A549 (cell line): ENCODE results near the gene AP1M1. TPM values are rescaled to one million over a fixed set of nuclear protein-coding genes. Genes with fewer than 3 reads are reported as not detected.

Experiments
- ATAC-seq, 2 experiments: fragments of 200-7000 bp in 1 of 2; fragments of >200 bp in 1 of 2; cut with Nextera tagmentation in 1 of 2; cut with Tn5 transposase in 1 of 2; 3 replicates each; pipeline versions ENCODE4 v1.8.0 to v1.9.1; 2018 to 2020; ENCODE audit warnings: mild to moderate bottlenecking in 1 of 2, moderate library complexity in 1 of 2
- CTCF ChIA-PET: fragments of 300-600 bp; sonication (Branson Sonifier 250); formaldehyde crosslinking; extraction: SDS; loops from one replicate; lab custom pipeline; 2021; ENCODE audit warnings: antibody characterized with exemption, inconsistent platforms; lab: Yijun Ruan, JAX
- POLR2A ChIA-PET: fragments of 350-600 bp; formaldehyde crosslinking; extraction: SDS; loops from one replicate; lab custom pipeline; 2021; ENCODE audit warnings: antibody characterized with exemption, inconsistent platforms; lab: Yijun Ruan, JAX
- DNase-seq, 2 experiments: peaks; one replicate each; pipeline versions ENCODE4 v3.0.0 to v3.0.0-alpha.2; 2011 to 2016; ENCODE audit warnings: low read depth in 1 of 2, low spot score in 1 of 2
- FAIRE-seq: peaks from 2 replicates; lab custom pipeline; 2011; peaks lifted over from hg19 to GRCh38; lab: Jason Lieb, UNC
- H3K27ac ChIP-seq, 2 experiments: fragments of >200 bp; sonication (Bioruptor Twin); formaldehyde crosslinking; 3 replicates each; pipeline ENCODE4 v1.5.1; 2016 to 2017
- H3K4me1 ChIP-seq: fragments of >200 bp; sonication (Bioruptor Twin); formaldehyde crosslinking; 3 replicates; pipeline ENCODE4 v1.6.1; 2016
- H3K4me2 ChIP-seq: fragments of >200 bp; sonication (Bioruptor Twin); formaldehyde crosslinking; 3 replicates; pipeline ENCODE4 v1.6.1; 2016
- H3K4me3 ChIP-seq: fragments of >200 bp; sonication (Bioruptor Twin); formaldehyde crosslinking; 3 replicates; pipeline ENCODE4 v1.5.1; 2016
- H3K9me3 ChIP-seq: fragments of >200 bp; sonication (Bioruptor Twin); formaldehyde crosslinking; 3 replicates; pipeline ENCODE4 v1.6.1; 2016
- ATOH8 ChIP-seq: fragments of 250-450 bp; sonication (Bioruptor Pico); IDR thresholded peaks from 2 replicates; pipeline ENCODE4 v1.5.0; 2020; ENCODE audit warnings: low read depth, mild to moderate bottlenecking, moderate library complexity
- BHLHE40 ChIP-seq: IDR thresholded peaks from 2 replicates; pipeline ENCODE4 v1.6.1; 2012; ENCODE audit warnings: low read depth, low read length, inconsistent platforms
- CTCF ChIP-seq: fragments of >200 bp; sonication (Bioruptor Twin); formaldehyde crosslinking; IDR thresholded peaks from 3 replicates; pipeline ENCODE4 v1.5.1; 2016
- EHF ChIP-seq: fragments of 250-450 bp; sonication (Bioruptor Pico); IDR thresholded peaks from 2 replicates; pipeline ENCODE4 v1.5.0; 2020; ENCODE audit warnings: mild to moderate bottlenecking
- ELK1 ChIP-seq: fragments of 150-350 bp; IDR thresholded peaks from 2 replicates; pipeline ENCODE4 v1.6.1; 2014; ENCODE audit warnings: low read depth, mild to moderate bottlenecking, low read length
- EP300 ChIP-seq, 2 experiments: fragments of >200 bp; sonication (Bioruptor Twin); formaldehyde crosslinking; IDR thresholded peaks; 2 replicates in 1 of 2; 3 replicates in 1 of 2; pipeline ENCODE4 v1.6.1; 2016 to 2017
- HDAC2 ChIP-seq: fragments of 200-600 bp; sonication (generic); IDR thresholded peaks from 2 replicates; pipeline ENCODE4 v1.6.1; 2016
- KDM1A ChIP-seq: fragments of 200-600 bp; sonication (generic); IDR thresholded peaks from 2 replicates; pipeline ENCODE4 v1.6.1; 2016; ENCODE audit warnings: low read depth, mild to moderate bottlenecking
- MAFK ChIP-seq: fragments of 450-650 bp; IDR thresholded peaks from 2 replicates; pipeline ENCODE4 v1.6.1; 2014; ENCODE audit not compliant: partially characterized antibody
- MYC ChIP-seq: IDR thresholded peaks from 2 replicates; pipeline ENCODE4 v1.6.1; 2012; ENCODE audit warnings: mild to moderate bottlenecking, inconsistent platforms, low read length, improper control_type of control experiment, borderline replicate concordance
- RCOR1 ChIP-seq: fragments of 150-350 bp; IDR thresholded peaks from 2 replicates; pipeline ENCODE4 v1.6.1; 2014; ENCODE audit warnings: antibody characterized with exemption, low read length, low read depth
- SMC3 ChIP-seq: fragments of >200 bp; sonication (Bioruptor Twin); formaldehyde crosslinking; IDR thresholded peaks from 3 replicates; pipeline ENCODE4 v1.6.1; 2018; ENCODE audit warnings: inconsistent platforms
- TP53 ChIP-seq: fragments of 250-450 bp; sonication (Bioruptor Pico); IDR thresholded peaks from 2 replicates; pipeline ENCODE4 v1.5.0; 2021; ENCODE audit warnings: mild to moderate bottlenecking, moderate library complexity
- ZNF302 ChIP-seq: fragments of 250-450 bp; sonication (Bioruptor Pico); IDR thresholded peaks from 2 replicates; pipeline ENCODE4 v1.9.0; 2021; ENCODE audit warnings: inconsistent platforms, mild to moderate bottlenecking, moderate library complexity
- WGBS: methylation state at CpG from one replicate; pipeline ENCODE4 v1.1.6; 2017; ENCODE audit errors: missing lambda C conversion rate; 5-methylcytosine and 5-hydroxymethylcytosine counted together
- polyA plus RNA-seq, 4 experiments: library from polyadenylated mRNA; depleted of rRNA in 3 of 4; stranded (reverse); fragments of >200 nt; fragmentation: RNase III in 1 of 4; extraction: RNeasy Plus Mini Kit Qiagen cat#74134 plus additional on column Dnase treatment in 1 of 4; gene quantifications; 2 replicates in 3 of 4; 3 replicates in 1 of 4; pipeline ENCODE4 v1.2.3, GENCODE V29; 2011 to 2017
- TF ChIP-seq, protein P1 (sequence below): fragments of >200 bp; sonication (Bioruptor Twin); formaldehyde crosslinking; IDR thresholded peaks from 3 replicates; pipeline ENCODE4 v1.6.1; 2016

The AP1M1 gene
- polyA plus RNA-seq, 2 of the 4 experiments (the other 2 are of a cell fraction): 42.5 to 63.0 TPM

- TF ChIP-seq CTCF (peak; percentile 27; the same call in 2 of the 3 replicates), ZNF302 (CRISPR knock-in tag) (no peak), SMC3 (peak; percentile 12; the same call in 1 of the 3 replicates), BHLHE40 (no peak), MYC (no peak)
- TF ChIP-seq, protein P1, sequence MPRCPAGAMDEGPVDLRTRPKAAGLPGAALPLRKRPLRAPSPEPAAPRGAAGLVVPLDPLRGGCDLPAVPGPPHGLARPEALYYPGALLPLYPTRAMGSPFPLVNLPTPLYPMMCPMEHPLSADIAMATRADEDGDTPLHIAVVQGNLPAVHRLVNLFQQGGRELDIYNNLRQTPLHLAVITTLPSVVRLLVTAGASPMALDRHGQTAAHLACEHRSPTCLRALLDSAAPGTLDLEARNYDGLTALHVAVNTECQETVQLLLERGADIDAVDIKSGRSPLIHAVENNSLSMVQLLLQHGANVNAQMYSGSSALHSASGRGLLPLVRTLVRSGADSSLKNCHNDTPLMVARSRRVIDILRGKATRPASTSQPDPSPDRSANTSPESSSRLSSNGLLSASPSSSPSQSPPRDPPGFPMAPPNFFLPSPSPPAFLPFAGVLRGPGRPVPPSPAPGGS: no peak
- Histone ChIP-seq H3K9me3 (no peaks in the 10 kb centered on the region), H3K4me3 (peak overlapping the region; percentile 96), H3K27ac (peak overlapping the region; percentile 89 to 95), H3K4me2 (peak overlapping the region; percentile 82), H3K4me1 (0 out of 3 replicates have a peak, but pooled peaks cover 4% of the 10 kb centered on the region)
- DNase-seq: peak in 1 of 2 experiments; percentile 28
- ATAC-seq: peak; percentile 63 to 65; a peak in 5 of 6 replicates
- POLR2A ChIA-PET: interaction anchor here (0.9 to 1.0 kb wide), 4 partner anchors 108 to 545 kb away, joined by 3 to 4 read pairs (median 3); partner anchors contain the start of genes CYP4F3 and TPM4
- under 1% methylated on average over 18 of the region's 20 CpGs for WGBS
- CTCF ChIA-PET: interaction anchor here (0.8 to 3.4 kb wide), 13 partner anchors 10 to 630 kb away, joined by 3 to 28 read pairs (median 3); partner anchors contain the start of genes RAB8A and TPM4
- no peak for FAIRE-seq
These were observed 12.0 kb upstream of the AP1M1 start for GRCh38 chr19:16185768-16186123.

GRCh38 chr19:16188521-16188920 is 9.2 kb upstream of the AP1M1 start:
- H3K9me3 ChIP-seq: no peaks in the 10 kb centered on the region
- H3K4me2 ChIP-seq: no peak overlapping the region
- FAIRE-seq (no peak), ATAC-seq (no peak), DNase-seq (no peak)
- H3K27ac ChIP-seq: no peak overlapping the region
- H3K4me3 ChIP-seq: no peak overlapping the region
- WGBS: 92% methylated on average over 3 of the region's 3 CpGs
- ChIA-PET CTCF (interaction anchor here (0.6 to 1.8 kb wide), 6 partner anchors 9 to 559 kb away, joined by 3 to 8 read pairs (median 3); partner anchors contain the start of gene AP1M1), POLR2A (no interaction called here)
- TF ChIP-seq ATOH8 (no peak), RCOR1 (no peak), EP300 (IDR thresholded peaks at IDR 0.05) (no peak), KDM1A (no peak), TP53 (CRISPR knock-in tag) (no peak), ELK1 (no peak), EHF (CRISPR knock-in tag) (no peak), MAFK (no peak)
- H3K4me1 ChIP-seq: 0 out of 3 replicates have a peak, but pooled peaks cover 4% of the 10 kb centered on the region

DNA sequence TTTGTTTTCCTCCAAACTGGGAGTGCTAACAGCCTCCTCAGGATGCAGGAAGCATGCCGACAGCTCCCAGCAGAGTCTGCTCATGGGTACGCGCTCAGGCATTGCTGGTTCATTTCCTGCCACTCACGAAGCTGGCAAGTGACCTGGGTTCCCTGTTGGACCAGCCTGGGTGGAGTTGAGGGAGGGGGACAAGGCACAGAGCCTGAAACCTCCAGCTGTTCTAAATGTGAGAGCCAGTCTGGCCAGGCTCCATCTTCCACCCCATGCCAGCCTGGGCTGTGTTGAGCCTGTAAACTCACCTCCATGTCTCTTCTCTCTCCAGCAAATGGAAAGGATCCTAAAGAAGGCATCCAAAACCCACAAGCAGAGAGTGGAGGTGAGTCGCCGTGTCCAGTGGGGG is 7.5 kb upstream of the AP1M1 start:
- FAIRE-seq: no peak
- 92% methylated on average over 4 of the region's 6 CpGs for WGBS
- no peak for DNase-seq
- H3K4me1 ChIP-seq: 0 out of 3 replicates have a peak, but pooled peaks cover 4% of the 10 kb centered on the region
- H3K4me2 ChIP-seq: no peak overlapping the region
- no peak overlapping the region for H3K4me3 ChIP-seq
- H3K27ac ChIP-seq: no peak overlapping the region
- no peak for ATAC-seq
- H3K9me3 ChIP-seq: no peaks in the 10 kb centered on the region
- POLR2A ChIA-PET: no interaction called here
- CTCF ChIA-PET: no interaction called here
- TF ChIP-seq HDAC2: no peak
- TF ChIP-seq KDM1A: no peak
